Trophoblast cell (in vitro differentiated cells and primary cell): Measurements from ENCODE around the gene TRIM67.

Experiments used
- DNase-seq, 2 donors: peaks; one replicate each; pipeline ENCODE4 v3.0.0-alpha.2; 2016
- H2AFZ ChIP-seq: 2 replicates; pipeline ENCODE4 v1.6.1; 2013; ENCODE audit warnings: low read length, moderate library complexity, mild to moderate bottlenecking; ENCODE audit not compliant: insufficient read depth, poor library complexity
- H2AK5ac ChIP-seq: 2 replicates; pipeline ENCODE4 v1.6.1; 2013; ENCODE audit warnings: mild to moderate bottlenecking, low read length
- H2BK120ac ChIP-seq: 2 replicates; pipeline ENCODE4 v1.6.1; 2013; ENCODE audit warnings: low read length, mild to moderate bottlenecking, moderate library complexity; ENCODE audit not compliant: insufficient read depth, poor library complexity
- H2BK12ac ChIP-seq: 2 replicates; pipeline ENCODE4 v1.6.1; 2013; ENCODE audit warnings: mild to moderate bottlenecking, low read length, moderate library complexity
- H2BK5ac ChIP-seq: 2 replicates; pipeline ENCODE4 v1.6.1; 2013; ENCODE audit warnings: low read length, low read depth, moderate library complexity, mild to moderate bottlenecking; ENCODE audit not compliant: poor library complexity
- H3K14ac ChIP-seq: 2 replicates; pipeline ENCODE4 v1.6.1; 2013; ENCODE audit warnings: mild to moderate bottlenecking, low read length
- H3K18ac ChIP-seq: 2 replicates; pipeline ENCODE4 v1.6.1; 2013; ENCODE audit warnings: mild to moderate bottlenecking, low read length
- H3K23ac ChIP-seq: 2 replicates; pipeline ENCODE4 v1.6.1; 2013; ENCODE audit warnings: low read length
- H3K27ac ChIP-seq: 2 replicates; pipeline ENCODE4 v1.5.1; 2013; ENCODE audit warnings: low read depth, mild to moderate bottlenecking, inconsistent platforms, low read length, moderate library complexity
- H3K27me3 ChIP-seq: 2 replicates; pipeline ENCODE4 v1.6.1; 2013; ENCODE audit warnings: inconsistent platforms, mild to moderate bottlenecking, low read length, moderate library complexity; ENCODE audit not compliant: insufficient read depth
- H3K36me3 ChIP-seq, 2 experiments: 1 replicate in 1 of 2; 2 replicates in 1 of 2; pipeline ENCODE4 v1.6.1; 2013; ENCODE audit warnings: low read length in 2 of 2, mild to moderate bottlenecking in 2 of 2, moderate library complexity in 1 of 2; ENCODE audit not compliant: insufficient read depth in 2 of 2, control insufficient read depth in 1 of 2
- H3K4ac ChIP-seq: 2 replicates; pipeline ENCODE4 v1.6.1; 2013; ENCODE audit warnings: low read depth, mild to moderate bottlenecking, low read length, moderate library complexity
- H3K4me1 ChIP-seq, 2 experiments: 1 replicate in 1 of 2; 2 replicates in 1 of 2; pipeline ENCODE4 v1.6.1; 2013; ENCODE audit warnings: low read length in 2 of 2, mild to moderate bottlenecking in 2 of 2, moderate library complexity in 1 of 2; ENCODE audit not compliant: insufficient read depth in 2 of 2, control insufficient read depth in 1 of 2
- H3K4me2 ChIP-seq: 2 replicates; pipeline ENCODE4 v1.6.1; 2013; ENCODE audit warnings: inconsistent platforms, mild to moderate bottlenecking, low read length, moderate library complexity
- H3K4me3 ChIP-seq: 2 replicates; pipeline ENCODE4 v1.5.1; 2013; ENCODE audit warnings: mild to moderate bottlenecking, low read depth, low read length, inconsistent platforms
- H3K79me1 ChIP-seq: one replicate; pipeline ENCODE4 v1.6.1; 2013; ENCODE audit warnings: low read length
- H3K79me2 ChIP-seq: 2 replicates; pipeline ENCODE4 v1.6.1; 2013; ENCODE audit warnings: low read length, mild to moderate bottlenecking; ENCODE audit not compliant: control insufficient read depth, insufficient read depth, poor library complexity
- H3K9ac ChIP-seq: 2 replicates; pipeline ENCODE4 v1.6.1; 2013; ENCODE audit warnings: mild to moderate bottlenecking, low read length
- H3K9me3 ChIP-seq: 2 replicates; pipeline ENCODE4 v1.6.1; 2013; ENCODE audit warnings: low read depth, mild to moderate bottlenecking, control low read depth, inconsistent platforms, low read length; ENCODE audit not compliant: insufficient read depth
- H4K12ac ChIP-seq: 2 replicates; pipeline ENCODE4 v1.6.1; 2013; ENCODE audit warnings: low read depth, mild to moderate bottlenecking, low read length, moderate library complexity
- H4K8ac ChIP-seq: 2 replicates; pipeline ENCODE4 v1.6.1; 2013; ENCODE audit warnings: low read depth, mild to moderate bottlenecking, low read length, moderate library complexity
- H4K91ac ChIP-seq: one replicate; pipeline ENCODE4 v1.6.1; 2013; ENCODE audit warnings: low read depth, mild to moderate bottlenecking, low read length, moderate library complexity
- WGBS: extraction: QIAGEN DNeasy Blood & Tissue Kit; methylation state at CpG from one replicate; pipeline ENCODE4 v1.1.7; 2013; ENCODE audit warnings: missing lambda C conversion rate; ENCODE audit not compliant: insufficient read length, insufficient coverage; ENCODE audit errors: extremely low coverage; 5-methylcytosine and 5-hydroxymethylcytosine counted together

The TRIM67 gene

GRCh38 chr1:231231511-231231910, 69.7 kb downstream of the TRIM67 start:
- Histone ChIP-seq H3K9ac (no peak overlapping the region), H2AK5ac (no peak overlapping the region), H3K79me2 (no peaks in the 10 kb centered on the region), H4K8ac (no peak overlapping the region), H4K91ac (no peak overlapping the region), H4K12ac (no peak overlapping the region), H3K23ac (no peak overlapping the region), H3K27ac (no peak overlapping the region), H3K14ac (no peak overlapping the region), H3K18ac (no peak overlapping the region), H2BK12ac (no peak overlapping the region), H3K4me1 (no peaks in the 10 kb centered on the region), H3K36me3 (peaks cover 2 to 12% of the 10 kb centered on the region in 2 experiments), H3K4me2 (no peak overlapping the region), H2BK5ac (no peak overlapping the region), H3K4me3 (no peak overlapping the region), H3K79me1 (no peaks in the 10 kb centered on the region), H2BK120ac (no peak overlapping the region), H3K27me3 (no peaks in the 10 kb centered on the region), H2AFZ (no peak overlapping the region), H3K4ac (no peak overlapping the region), H3K9me3 (no peaks in the 10 kb centered on the region)
- DNase-seq = no peak
- no CpG with 5 or more reads among the region's 10 CpGs for WGBS

GRCh38 chr1:231232870-231233734, 71.2 kb downstream of the TRIM67 start:
- Histone ChIP-seq H2BK120ac (no peak overlapping the region), H3K23ac (no peak overlapping the region), H3K18ac (no peak overlapping the region), H4K12ac (no peak overlapping the region), H2AFZ (no peak overlapping the region), H3K9ac (no peak overlapping the region), H3K14ac (no peak overlapping the region), H3K27ac (no peak overlapping the region), H3K79me1 (no peaks in the 10 kb centered on the region), H3K36me3 (peaks cover 5 to 8% of the 10 kb centered on the region in 2 experiments), H2AK5ac (no peak overlapping the region), H3K4me1 (no peaks in the 10 kb centered on the region), H3K79me2 (no peaks in the 10 kb centered on the region), H2BK12ac (no peak overlapping the region), H3K4ac (no peak overlapping the region), H2BK5ac (no peak overlapping the region), H3K9me3 (no peaks in the 10 kb centered on the region), H4K91ac (no peak overlapping the region), H3K4me3 (no peak overlapping the region), H3K27me3 (no peaks in the 10 kb centered on the region), H3K4me2 (no peak overlapping the region), H4K8ac (no peak overlapping the region)
- DNase-seq = no peak
- WGBS = no CpG with 5 or more reads among the region's 14 CpGs

GRCh38 chr1:231233735-231234417, 72.0 kb downstream of the TRIM67 start:
- no peaks in the 10 kb centered on the region for H3K27me3 ChIP-seq
- H4K12ac ChIP-seq = no peak overlapping the region
- no peak overlapping the region for H4K8ac ChIP-seq
- no peak overlapping the region for H2AFZ ChIP-seq
- H3K79me1 ChIP-seq = no peaks in the 10 kb centered on the region
- no peaks in the 10 kb centered on the region for H3K79me2 ChIP-seq
- no peak overlapping the region for H2BK5ac ChIP-seq
- H3K18ac ChIP-seq = no peak overlapping the region
- H2BK120ac ChIP-seq = no peak overlapping the region
- H3K23ac ChIP-seq = no peak overlapping the region
- H3K14ac ChIP-seq = no peak overlapping the region
- H3K36me3 ChIP-seq = peaks cover 7 to 14% of the 10 kb centered on the region in 2 experiments
- DNase-seq = no peak
- H3K4me2 ChIP-seq = no peak overlapping the region
- no peak overlapping the region for H3K4me3 ChIP-seq
- no peak overlapping the region for H2AK5ac ChIP-seq
- no peak overlapping the region for H3K27ac ChIP-seq
- no peak overlapping the region for H4K91ac ChIP-seq
- H2BK12ac ChIP-seq = no peak overlapping the region
- no peaks in the 10 kb centered on the region for H3K9me3 ChIP-seq
- no CpG with 5 or more reads among the region's 8 CpGs for WGBS
- H3K9ac ChIP-seq = no peak overlapping the region
- no peak overlapping the region for H3K4ac ChIP-seq
- no peaks in the 10 kb centered on the region for H3K4me1 ChIP-seq

DNA sequence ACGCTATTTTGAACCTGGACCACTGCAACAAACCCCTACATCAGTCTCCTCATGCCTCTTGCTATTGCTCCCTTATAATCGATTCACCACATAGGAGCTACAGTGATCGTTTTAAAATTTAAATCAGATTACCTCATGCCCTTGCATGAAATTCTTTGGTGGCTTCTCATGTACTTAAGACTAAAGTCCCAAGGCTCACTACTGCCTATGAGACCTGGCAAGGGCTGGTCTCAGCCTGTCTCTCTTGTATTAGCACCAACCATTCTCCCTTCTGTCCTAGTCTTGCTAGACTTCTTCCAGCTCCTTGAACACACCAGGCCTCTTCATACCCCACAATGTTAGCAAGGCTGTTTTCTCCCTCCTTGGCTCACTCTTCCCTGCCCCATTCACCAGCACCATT, 72.6 kb downstream of the TRIM67 start:
- Histone ChIP-seq H3K4me2 (no peak overlapping the region), H2BK120ac (no peak overlapping the region), H3K27ac (no peak overlapping the region), H3K18ac (no peak overlapping the region), H3K27me3 (no peaks in the 10 kb centered on the region), H2AK5ac (no peak overlapping the region), H4K8ac (no peak overlapping the region), H2BK5ac (no peak overlapping the region), H3K4me1 (no peaks in the 10 kb centered on the region), H2BK12ac (no peak overlapping the region), H4K91ac (no peak overlapping the region), H3K23ac (no peak overlapping the region), H2AFZ (no peak overlapping the region), H3K4me3 (no peak overlapping the region), H3K4ac (no peak overlapping the region), H3K9me3 (no peaks in the 10 kb centered on the region), H4K12ac (no peak overlapping the region), H3K14ac (no peak overlapping the region), H3K79me2 (no peaks in the 10 kb centered on the region), H3K36me3 (peaks cover 8 to 14% of the 10 kb centered on the region in 2 experiments), H3K79me1 (no peaks in the 10 kb centered on the region), H3K9ac (no peak overlapping the region)
- WGBS = no CpG with 5 or more reads among the region's 3 CpGs
- DNase-seq = no peak
